Measurements from ENCODE around the gene ZRANB1. TPM values are rescaled to one million over a fixed set of nuclear protein-coding genes. Genes with fewer than 3 reads are reported as not detected.
"Not testable (repeated sequence)": the region's sequence is repeated elsewhere in the genome, so short reads cannot be mapped to it uniquely, and the experiment has no call there.

The ZRANB1 gene
- total RNA-seq, 1 donor from 2014 or later: 15.1 TPM

DNA sequence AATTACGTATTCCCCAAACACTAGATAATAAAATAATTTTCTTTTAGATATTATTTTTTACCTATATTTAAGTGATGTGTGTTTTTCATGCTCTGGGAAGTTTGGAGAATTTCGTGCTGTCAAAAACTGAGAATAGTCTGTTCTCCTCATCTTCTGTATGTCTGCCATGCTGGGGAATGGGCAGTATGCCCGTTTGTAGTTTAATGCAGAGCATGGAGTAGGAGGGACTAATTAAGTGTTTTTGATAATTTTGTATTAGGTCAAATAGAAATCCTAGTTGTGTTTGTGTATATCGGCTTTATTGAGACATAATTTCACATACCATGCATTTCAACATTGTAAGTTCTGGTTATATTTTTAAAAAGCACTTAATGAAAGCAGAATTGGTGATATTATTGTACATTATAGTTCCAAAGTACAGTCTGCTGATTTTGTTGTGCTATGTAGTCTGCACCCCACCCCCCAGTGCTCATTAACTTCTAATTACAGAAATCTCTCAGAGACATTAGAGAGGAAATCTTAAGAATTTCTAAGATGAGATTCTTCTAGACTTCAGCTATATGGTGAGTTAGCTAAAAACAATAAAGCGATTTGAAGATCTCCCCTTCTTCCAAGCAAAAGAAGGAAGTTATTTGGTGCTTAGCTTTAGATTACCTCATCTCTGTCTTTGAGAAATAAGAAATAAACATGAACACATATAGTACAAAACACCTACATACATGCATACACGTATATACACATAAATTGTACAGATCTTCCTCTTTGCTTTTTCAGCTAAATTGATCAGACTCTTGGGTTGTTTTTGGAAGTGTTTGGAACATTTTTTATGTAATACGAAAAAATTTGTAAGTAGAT is 22.2 kb downstream of the ZRANB1 start:
- no peak for DNase-seq (ENCODE audit: low read depth in 2 of 2)

DNA sequence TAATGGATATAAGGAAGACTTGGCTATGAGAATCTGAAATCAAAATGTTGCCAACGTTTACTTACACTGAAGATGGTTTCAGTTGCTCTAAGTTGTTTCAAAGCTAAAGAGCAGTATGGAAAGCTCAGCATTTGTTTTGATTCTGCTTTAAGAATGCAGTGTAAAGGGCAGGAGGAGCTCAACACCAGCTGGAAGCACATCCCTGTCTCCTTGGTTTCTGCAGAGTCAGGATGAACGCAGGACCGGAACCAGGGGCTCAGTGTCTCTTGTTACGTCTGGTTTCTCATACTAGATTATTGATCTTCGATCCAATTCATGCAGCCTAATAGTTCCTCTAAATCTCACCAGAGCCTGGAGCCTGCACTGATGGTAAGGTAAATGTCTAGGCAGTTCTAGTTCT is 24.1 kb downstream of the ZRANB1 start:
- DNase-seq (ENCODE audit: low read depth in 2 of 2): no peak

DNA sequence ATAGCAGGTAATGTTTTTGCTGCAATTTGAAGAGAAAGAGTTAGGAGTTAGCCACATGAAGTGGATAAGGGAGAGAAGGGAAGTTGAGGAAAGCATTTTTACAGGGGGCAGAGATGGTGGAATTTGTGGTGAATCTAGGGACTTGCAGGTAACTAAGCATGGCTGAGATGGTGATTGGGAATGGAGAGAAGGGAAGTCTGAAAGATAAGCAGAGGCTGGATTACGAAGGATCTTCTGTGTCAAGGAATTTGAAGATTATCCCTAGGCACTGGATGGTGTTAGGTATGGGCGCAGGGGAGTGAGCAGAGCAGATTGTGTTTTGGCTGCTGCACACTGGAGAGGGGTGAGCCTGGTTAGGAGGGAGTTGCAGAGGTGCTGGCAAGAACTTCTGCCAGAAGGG is 25.3 kb downstream of the ZRANB1 start:
- no peak for DNase-seq (ENCODE audit: low read depth in 2 of 2)

DNA sequence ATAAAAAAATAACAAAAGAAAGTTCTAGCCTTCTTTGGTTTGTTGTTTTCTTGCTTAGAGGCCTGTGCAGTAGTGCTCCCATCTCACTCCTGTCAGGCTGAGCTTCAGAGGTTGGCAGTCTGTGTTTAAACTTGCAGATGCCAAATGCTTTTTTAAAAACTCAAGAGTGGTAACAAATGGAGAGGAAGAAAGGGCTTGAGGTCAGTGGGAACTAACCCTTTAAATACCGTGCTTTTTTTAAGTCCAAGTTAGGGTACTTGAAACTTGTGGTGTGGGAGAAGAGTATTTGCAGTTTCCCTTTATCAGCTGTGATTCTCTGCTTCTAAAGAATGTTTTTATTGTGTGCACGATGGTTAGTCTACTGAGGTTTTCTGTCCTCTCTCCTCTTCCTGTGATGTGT is 29.4 kb downstream of the ZRANB1 start:
- DNase-seq (ENCODE audit: low read depth in 2 of 2): no peak

DNA sequence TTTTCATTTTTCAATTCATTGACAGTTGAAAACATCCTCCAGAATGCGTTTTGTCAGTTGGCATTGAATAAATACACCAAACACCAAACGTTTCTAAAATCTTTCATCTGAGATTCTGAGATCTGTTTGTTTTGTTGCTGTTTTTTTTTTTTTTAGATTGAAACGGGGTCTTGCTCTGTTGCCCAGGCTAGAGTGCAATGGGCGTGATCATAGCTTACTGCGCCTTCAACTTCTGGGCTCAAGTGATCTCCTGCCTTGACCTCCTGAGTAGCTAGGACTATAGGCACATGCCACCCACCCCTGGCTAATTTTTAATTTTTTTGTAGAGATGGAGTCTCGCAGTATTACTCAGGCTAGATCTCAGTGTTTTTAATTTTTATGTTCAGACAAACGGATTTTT is 30.7 kb downstream of the ZRANB1 start:
- no peak for DNase-seq (ENCODE audit: low read depth in 2 of 2)

DNA sequence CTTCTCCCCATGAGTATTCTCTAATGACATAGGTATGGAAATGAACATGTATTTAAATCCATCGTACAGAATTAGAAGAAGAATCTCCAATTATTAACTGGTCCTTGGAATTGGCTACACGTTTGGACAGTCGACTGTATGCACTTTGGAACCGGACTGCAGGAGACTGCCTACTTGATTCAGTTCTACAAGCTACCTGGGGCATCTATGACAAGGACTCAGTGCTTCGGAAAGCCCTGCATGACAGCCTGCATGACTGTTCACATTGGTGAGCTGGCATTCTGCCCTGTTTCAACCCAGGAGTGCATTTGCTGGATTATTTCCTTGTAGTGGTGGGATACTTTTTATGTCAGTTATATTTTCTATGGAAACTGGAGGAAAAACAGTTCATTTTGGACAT is 32.2 kb downstream of the ZRANB1 start:
- no peak for DNase-seq (ENCODE audit: low read depth in 2 of 2)

DNA sequence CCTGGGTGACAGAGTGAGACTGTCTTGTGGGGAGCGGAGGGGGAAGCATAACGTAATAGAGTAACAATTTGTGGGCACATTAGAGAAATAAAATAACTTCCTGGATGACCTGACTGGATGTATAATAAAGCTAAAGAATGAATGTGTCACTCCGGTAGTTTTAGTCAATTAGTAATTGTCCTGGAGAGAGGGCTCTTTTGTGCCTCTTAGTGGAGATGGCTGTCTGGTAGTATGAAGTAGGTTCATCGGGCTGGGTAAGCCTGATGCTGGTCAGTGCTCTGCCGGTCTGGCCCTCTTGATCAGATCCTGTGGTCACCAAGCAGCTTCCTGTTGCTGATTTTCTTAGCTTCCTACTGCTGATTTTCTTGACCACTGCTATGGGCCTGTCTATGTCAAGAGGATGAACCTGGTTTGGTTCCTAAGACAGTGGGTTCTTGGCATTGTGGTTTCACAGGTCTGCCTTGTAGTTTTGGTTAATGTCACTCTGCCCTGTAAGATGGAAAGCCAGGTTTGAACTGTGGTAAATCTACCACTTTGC is 34.1 kb downstream of the ZRANB1 start:
- peak in 1 of 2 donors; percentile 60 for DNase-seq (ENCODE audit: low read depth in 2 of 2)

DNA sequence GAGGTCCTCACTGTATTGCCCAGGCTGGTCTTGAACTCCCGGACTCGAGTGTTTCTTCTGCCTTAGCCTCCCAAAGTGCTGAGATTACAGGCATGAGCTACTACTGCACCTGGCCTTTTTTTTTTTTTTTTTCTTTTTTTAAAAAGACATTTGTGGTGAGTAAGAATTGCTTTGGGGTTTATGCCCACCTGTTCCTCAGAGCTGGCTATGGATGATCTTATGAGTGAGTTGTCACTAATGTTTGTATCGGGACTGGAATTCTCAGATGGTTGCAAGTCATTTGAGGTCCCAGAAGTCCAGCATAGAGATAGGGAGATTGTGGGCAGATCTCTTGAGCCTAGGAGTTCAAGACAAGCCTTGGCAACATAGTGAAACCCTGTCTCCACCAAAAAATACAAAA is 35.2 kb downstream of the ZRANB1 start:
- no peak for DNase-seq (ENCODE audit: low read depth in 2 of 2)

DNA sequence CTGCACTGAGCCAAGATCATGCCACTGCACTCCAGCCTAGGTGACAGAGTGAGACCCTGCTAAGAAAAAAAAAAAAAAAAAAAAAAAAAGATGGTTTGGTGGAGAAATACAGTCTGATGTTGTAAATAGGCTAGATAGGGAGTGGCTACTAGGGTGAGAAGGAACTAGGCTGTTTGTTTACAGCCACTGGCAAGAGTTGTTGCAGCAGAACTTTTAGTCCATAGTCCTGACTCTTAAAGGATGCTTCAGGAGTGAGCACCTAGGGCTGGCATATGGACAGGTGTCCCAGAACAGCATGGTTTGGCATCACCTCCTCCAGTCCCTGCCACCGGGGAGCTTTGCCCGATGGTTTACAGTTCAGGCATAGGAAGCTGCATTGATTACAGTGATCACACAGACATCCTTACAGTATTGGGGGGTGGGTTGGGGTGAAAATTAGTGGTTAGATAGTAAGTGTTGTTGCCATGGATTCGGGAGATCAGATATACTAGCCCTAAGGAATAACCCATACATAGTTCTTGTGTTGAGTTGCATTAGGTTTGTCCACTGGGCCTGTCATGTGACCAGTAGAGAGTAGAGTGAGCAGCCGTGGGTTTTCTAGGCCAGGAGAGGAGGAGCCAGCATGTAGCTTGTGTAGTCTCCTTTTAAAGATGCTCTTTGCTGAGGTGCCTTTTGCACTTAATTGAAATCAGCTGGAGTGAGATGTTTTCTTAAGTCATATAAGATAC is 35.9 kb downstream of the ZRANB1 start:
- DNase-seq (ENCODE audit: low read depth in 2 of 2): no peak

DNA sequence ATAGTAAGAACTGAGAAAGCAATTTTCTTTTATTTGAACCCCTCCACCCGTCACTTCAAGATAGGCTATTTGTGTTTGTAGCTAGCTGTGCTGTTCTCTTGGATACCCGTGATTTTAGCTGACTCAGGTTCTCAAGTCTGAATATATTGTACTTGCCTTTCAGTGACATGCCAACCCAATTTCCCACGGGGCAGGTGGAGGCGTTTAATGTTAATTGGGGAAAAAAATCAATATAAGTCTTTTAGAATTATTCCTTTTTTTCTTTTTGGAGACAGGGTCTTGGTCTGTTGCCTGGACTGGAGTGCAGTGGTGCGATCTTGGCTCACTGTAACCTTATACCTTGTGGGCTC is 36.4 kb downstream of the ZRANB1 start:
- DNase-seq (ENCODE audit: low read depth in 2 of 2): no peak

DNA sequence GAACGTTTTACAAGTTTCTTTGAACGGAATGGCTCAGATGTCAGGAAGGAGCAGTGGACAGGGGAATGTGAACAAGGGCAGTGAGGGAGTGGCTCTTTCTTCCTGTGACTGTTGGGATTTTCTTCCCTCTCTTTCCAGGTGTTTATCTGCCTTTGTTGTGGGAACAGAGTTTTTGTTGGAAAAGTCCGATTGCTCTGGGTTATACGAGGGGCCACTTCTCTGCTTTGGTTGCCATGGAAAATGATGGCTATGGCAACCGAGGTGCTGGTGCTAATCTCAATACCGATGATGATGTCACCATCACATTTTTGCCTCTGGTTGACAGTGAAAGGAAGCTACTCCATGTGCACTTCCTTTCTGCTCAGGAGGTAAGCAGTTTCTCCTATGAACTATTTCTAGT is 41.4 kb downstream of the ZRANB1 start:
- peak; percentile 89 to 92 for DNase-seq (ENCODE audit: low read depth in 2 of 2)

DNA sequence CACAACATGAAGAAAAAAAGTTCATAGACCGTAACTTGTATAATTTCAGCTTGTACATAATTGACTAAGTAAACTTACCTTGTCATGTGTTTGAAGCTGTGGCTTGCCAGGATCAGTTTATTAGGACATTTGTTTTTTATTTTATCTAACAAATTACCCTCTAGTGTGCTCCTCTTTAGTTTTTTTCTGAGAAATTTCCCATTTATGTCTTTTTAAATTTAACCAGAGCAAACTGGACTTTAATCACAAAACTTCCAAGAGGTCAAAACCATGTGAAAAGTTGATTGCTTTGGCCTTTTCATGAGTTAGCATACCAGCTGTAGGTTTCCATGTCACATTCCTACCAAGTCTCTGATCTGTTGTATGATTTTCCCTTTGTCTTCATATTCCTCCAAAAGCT is 42.5 kb downstream of the ZRANB1 start:
- DNase-seq (ENCODE audit: low read depth in 2 of 2): no peak

DNA sequence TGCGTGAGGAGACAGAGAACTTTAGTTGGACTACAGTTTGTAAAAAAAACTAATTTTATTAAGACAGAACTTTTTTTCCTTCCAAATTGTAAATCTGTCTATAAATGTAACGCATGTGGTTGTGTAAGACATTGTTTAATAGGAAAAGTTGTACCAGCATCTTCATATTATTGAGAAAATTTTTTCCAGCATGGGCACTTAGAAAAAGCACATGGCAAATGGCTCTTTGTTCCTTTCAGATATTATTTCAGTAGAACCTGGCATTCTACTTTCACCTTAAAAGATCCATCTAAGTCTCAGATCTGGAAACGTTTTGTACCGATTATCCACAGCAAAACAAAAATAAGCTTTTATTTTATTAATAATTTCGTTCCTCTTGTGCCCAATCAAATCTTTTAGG is 43.2 kb downstream of the ZRANB1 start:
- DNase-seq (ENCODE audit: low read depth in 2 of 2): no peak

DNA sequence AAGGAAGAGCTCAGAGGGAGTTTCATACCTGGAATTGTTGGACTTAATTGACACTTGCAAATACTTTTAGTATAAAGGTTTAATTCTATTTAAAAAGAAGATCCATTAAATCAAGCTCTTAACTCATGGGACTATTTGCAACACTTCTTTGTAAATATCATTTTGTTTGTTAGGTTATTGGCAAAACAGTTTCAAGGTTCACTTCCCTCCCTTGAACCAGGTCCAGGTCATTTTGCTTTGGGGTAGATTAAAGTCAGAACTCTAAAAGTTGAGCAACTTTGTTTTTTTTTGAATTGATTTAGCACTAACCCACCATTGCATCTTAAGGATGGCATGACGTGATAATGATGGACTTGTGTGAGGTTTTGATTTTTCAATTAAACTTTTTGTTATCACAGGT is 45.9 kb downstream of the ZRANB1 start:
- no peak for DNase-seq (ENCODE audit: low read depth in 2 of 2)

DNA sequence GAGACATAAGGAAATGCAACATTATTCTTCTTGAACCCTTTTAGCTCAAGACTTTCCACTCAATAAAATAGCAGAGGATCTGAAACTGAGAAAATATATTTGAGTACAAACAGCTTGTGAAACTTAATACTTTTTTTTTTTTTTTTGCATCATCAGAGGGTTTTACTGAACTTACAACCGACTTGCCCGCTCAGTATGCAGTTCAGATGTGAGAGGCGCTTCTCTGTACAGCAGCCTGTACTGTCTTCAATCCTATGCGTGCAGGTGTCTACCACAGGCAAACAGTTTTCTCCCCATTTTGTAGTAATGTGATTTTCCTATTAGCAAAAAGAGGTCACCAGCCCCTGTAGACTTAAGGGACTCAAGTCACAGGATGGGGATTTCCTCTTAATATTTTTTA is 46.8 kb downstream of the ZRANB1 start:
- not testable (repeated sequence) for DNase-seq (ENCODE audit: low read depth in 2 of 2)

DNA sequence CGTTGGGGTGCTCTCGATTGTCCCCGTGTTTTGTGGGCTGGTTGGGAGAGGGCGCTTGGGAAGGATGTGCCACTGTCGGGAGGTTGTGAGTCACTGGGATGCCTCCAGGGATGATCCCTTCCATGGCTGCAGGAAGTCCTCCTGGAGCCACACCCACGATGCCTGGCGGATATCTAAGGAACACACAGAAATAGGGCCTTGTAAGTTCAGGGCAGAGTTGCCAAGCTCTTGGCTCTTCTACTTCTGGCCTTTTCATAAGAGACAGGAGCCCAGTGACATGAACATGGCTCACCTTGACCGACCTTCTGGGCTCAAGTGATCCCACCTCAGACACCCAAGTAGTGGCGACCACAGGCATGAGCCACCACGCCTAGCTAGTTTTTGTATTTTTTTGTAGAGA is 47.6 kb downstream of the ZRANB1 start:
- DNase-seq (ENCODE audit: low read depth in 2 of 2): peak in 1 of 2 donors; percentile 23

DNA sequence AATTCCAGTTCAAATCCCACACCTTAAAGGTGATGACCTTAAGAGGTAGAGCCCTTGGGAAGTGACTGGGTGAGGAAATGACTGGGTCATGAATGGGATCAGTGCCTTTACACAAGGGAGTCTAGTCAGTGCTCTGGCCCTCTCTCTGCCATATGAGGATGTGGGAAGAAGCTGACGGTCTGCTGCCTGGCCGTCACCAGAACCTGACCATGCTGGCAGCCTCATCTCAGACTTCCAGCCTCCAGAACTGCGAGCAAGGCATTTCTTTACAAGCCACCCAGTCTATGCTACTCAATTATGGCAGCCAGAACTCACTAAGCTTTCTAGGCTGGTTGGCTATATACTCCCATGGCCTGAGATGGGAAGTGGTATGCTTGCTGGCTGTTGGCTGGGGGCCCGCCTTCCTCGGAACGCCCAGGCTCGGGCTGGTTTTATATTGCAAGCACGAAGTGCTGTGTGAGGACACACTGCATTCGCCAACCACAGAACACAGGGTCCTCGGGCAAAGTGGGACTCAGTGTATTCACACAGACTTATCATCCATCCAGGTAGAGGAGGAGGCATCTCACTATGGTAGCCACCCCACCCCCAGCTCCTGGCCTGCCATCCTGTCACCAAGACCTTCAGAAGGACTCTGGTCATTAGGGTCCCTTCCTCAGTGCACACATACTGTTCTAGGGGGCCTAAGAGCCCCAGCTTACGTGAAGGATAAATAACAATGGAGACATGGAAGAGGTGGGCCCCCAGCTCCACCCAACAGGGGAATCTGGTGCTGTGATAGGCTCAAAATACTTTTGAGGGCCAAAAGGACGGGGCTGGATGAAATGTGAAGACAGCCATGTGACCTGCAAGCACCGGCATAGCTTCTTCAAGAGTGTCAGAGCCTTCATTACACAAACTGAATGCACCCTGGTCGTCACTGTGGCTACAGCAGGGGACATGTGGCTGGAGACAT is 49.0 kb downstream of the ZRANB1 start:
- DNase-seq (ENCODE audit: low read depth in 2 of 2): no peak

DNA sequence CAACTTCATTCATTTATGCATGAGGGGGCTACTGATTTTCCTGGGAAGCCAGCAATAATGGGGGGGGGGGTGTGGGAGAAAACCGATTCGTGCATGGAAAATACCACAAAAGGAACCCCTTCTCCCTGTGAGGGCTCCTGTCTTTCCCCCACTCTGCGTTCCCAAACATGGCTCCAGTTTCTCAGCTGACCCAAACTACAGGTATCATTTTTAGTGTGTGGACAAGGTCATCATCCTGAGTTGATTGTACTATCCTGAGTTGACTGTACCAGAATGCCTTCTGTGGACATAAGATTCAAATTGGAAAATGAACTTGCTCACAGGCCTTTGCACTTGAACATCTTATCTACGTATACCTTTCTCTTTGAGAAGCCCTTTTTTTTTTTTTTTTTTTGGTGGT is 49.9 kb downstream of the ZRANB1 start:
- no peak for DNase-seq (ENCODE audit: low read depth in 2 of 2)

DNA sequence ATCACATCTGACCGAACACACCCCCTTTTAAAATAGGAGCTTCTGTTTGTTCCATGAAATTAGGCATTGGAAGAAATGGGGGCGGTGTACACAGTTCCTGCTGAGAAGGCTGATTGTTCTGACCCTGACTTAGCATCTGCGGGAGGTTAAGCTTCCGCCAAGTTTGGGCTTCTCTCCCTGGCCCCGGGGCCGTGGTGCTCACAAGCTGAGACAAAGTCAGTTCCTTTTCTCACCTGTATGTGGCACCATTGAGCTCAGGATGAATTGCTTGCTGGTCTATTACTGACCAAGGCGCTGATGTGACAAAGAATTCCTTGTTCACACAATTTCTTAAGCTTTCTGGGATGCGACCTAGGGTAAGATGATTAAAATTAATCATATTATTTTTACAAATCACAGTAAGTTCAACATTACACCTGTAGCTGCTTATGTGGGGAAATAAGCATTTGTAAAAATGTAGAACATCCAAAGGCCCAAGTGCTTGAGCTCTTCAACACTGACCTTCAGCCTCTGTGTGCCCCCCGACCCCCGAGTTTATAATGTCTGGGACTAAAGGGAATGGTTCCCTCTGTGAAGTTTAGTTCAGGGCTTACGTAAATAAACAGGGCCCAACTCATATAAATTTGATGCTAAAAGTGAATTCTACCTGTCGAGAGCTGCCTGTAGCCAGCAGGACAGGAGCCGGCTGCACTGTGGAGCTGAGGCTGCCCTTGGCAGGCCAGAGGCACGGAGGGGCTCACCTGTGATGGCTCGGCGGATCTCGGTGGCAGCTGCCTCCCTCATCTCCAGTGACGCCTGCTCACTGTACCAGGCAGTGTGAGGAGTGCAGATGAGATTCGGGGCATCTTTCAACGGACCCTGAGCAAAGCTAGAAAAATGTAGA is 50.8 kb downstream of the ZRANB1 start:
- DNase-seq (ENCODE audit: low read depth in 2 of 2): peak; percentile 12 to 61

DNA sequence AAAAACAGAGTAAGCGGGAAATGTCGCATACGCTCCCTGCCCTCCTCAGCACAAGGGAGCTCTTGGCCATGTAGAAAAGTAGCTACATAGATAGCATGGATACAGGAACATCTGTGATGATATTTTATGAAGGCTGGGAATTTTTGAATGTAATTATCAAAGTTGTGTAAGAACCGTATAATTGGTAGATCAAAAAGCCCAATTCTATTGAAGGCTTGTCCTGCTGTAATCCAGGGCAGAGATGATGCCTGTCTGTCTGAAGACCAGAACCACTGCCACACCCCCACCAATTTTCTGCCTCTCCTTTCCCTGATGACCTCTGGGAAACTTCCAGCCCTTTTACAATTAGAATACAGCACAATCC is 51.4 kb downstream of the ZRANB1 start:
- no peak for DNase-seq (ENCODE audit: low read depth in 2 of 2)

Data from dermis microvascular lymphatic vessel endothelial cell (primary cell).